ENCODE measurements around the gene NDUFA9. TPM values are rescaled to one million over a fixed set of nuclear protein-coding genes. Genes with fewer than 3 reads are reported as not detected.
A peak's percentile ranks its signal among the peaks of the same experiment; 100 is the strongest.

Gene NDUFA9
- total and polyA plus RNA-seq, 9 of the 15 experiments (the other 6 are each of a cell fraction or from before 2014, with no cell fraction given) = 54.8 to 331 (median 108) TPM

DNA sequence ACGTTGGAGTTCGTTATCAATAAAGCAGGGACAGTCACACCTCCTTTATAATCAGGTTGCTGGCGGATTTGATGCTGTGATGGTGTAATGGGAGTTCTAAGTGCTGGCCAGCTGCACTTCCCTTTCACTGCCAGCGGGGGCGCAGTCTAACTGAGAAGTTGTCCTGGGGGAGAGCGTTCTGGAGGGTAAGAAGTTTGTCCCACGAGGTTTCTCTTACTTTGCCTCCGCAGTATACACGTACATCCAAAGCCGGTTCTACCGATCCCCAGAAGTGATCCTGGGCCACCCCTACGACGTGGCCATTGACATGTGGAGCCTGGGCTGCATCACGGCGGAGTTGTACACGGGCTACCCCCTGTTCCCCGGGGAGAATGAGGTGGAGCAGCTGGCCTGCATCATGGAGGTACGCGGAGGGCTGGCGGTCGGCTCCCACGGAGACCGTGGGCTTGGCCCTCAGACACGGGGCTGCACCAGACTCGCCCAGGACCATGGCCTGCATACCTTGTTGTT is 44.2 kb upstream of the NDUFA9 start (continued):
- TF ChIP-seq, protein P1, sequence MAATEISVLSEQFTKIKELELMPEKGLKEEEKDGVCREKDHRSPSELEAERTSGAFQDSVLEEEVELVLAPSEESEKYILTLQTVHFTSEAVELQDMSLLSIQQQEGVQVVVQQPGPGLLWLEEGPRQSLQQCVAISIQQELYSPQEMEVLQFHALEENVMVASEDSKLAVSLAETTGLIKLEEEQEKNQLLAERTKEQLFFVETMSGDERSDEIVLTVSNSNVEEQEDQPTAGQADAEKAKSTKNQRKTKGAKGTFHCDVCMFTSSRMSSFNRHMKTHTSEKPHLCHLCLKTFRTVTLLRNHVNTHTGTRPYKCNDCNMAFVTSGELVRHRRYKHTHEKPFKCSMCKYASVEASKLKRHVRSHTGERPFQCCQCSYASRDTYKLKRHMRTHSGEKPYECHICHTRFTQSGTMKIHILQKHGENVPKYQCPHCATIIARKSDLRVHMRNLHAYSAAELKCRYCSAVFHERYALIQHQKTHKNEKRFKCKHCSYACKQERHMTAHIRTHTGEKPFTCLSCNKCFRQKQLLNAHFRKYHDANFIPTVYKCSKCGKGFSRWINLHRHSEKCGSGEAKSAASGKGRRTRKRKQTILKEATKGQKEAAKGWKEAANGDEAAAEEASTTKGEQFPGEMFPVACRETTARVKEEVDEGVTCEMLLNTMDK (IDR thresholded peaks at IDR 0.05; ENCODE audit: borderline replicate concordance, insufficient read depth, low read depth, low read length, poor library complexity, severe bottlenecking) = no peak
- no peak for TF ChIP-seq ERF (CRISPR knock-in tag; IDR thresholded peaks at IDR 0.05)
- TF ChIP-seq CEBPG (CRISPR knock-in tag; IDR thresholded peaks at IDR 0.05) = no peak
- TF ChIP-seq CEBPG (tag; conservative IDR thresholded peaks at IDR 0.05 in 1 of 2, IDR thresholded peaks at IDR 0.05 in 1 of 2) = no peak
- TF ChIP-seq, protein P2, sequence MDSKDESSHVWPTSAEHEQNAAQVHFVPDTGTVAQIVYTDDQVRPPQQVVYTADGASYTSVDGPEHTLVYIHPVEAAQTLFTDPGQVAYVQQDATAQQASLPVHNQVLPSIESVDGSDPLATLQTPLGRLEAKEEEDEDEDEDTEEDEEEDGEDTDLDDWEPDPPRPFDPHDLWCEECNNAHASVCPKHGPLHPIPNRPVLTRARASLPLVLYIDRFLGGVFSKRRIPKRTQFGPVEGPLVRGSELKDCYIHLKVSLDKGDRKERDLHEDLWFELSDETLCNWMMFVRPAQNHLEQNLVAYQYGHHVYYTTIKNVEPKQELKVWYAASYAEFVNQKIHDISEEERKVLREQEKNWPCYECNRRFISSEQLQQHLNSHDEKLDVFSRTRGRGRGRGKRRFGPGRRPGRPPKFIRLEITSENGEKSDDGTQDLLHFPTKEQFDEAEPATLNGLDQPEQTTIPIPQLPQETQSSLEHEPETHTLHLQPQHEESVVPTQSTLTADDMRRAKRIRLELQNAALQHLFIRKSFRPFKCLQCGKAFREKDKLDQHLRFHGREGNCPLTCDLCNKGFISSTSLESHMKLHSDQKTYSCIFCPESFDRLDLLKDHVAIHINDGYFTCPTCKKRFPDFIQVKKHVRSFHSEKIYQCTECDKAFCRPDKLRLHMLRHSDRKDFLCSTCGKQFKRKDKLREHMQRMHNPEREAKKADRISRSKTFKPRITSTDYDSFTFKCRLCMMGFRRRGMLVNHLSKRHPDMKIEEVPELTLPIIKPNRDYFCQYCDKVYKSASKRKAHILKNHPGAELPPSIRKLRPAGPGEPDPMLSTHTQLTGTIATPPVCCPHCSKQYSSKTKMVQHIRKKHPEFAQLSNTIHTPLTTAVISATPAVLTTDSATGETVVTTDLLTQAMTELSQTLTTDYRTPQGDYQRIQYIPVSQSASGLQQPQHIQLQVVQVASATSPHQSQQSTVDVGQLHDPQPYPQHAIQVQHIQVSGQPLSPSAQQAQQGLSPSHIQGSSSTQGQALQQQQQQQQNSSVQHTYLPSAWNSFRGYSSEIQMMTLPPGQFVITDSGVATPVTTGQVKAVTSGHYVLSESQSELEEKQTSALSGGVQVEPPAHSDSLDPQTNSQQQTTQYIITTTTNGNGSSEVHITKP (IDR thresholded peaks at IDR 0.05; ENCODE audit: partially characterized antibody) = peak; percentile 77
- no peak for TF ChIP-seq EHMT2 (IDR thresholded peaks at IDR 0.05)
- TF ChIP-seq, protein P3, sequence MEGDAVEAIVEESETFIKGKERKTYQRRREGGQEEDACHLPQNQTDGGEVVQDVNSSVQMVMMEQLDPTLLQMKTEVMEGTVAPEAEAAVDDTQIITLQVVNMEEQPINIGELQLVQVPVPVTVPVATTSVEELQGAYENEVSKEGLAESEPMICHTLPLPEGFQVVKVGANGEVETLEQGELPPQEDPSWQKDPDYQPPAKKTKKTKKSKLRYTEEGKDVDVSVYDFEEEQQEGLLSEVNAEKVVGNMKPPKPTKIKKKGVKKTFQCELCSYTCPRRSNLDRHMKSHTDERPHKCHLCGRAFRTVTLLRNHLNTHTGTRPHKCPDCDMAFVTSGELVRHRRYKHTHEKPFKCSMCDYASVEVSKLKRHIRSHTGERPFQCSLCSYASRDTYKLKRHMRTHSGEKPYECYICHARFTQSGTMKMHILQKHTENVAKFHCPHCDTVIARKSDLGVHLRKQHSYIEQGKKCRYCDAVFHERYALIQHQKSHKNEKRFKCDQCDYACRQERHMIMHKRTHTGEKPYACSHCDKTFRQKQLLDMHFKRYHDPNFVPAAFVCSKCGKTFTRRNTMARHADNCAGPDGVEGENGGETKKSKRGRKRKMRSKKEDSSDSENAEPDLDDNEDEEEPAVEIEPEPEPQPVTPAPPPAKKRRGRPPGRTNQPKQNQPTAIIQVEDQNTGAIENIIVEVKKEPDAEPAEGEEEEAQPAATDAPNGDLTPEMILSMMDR (IDR thresholded peaks at IDR 0.05 in 2 of 3, conservative IDR thresholded peaks at IDR 0.05 in 1 of 3; ENCODE audit: insufficient read depth in 2 of 3, low read depth in 1 of 3, low read length in 3 of 3) = peak; percentile 75 to 90 (median 75)
- TF ChIP-seq FOXA3 (CRISPR knock-in tag; conservative IDR thresholded peaks at IDR 0.05 in 1 of 2, IDR thresholded peaks at IDR 0.05 in 1 of 2) = no peak
- TF ChIP-seq FOS (IDR thresholded peaks at IDR 0.05; ENCODE audit: extremely low read depth, insufficient read length) = no peak
- no peak for TF ChIP-seq RBM15 (IDR thresholded peaks at IDR 0.05; ENCODE audit: insufficient read depth, low read length)
- no peak for TF ChIP-seq NEUROD1 (IDR thresholded peaks at IDR 0.05; ENCODE audit: borderline replicate concordance, low read depth, low read length, partially characterized antibody)
- peak; percentile 74; the same call in 1 of the 2 replicates for TF ChIP-seq EP400 (IDR thresholded peaks at IDR 0.05)
- TF ChIP-seq, protein P4, sequence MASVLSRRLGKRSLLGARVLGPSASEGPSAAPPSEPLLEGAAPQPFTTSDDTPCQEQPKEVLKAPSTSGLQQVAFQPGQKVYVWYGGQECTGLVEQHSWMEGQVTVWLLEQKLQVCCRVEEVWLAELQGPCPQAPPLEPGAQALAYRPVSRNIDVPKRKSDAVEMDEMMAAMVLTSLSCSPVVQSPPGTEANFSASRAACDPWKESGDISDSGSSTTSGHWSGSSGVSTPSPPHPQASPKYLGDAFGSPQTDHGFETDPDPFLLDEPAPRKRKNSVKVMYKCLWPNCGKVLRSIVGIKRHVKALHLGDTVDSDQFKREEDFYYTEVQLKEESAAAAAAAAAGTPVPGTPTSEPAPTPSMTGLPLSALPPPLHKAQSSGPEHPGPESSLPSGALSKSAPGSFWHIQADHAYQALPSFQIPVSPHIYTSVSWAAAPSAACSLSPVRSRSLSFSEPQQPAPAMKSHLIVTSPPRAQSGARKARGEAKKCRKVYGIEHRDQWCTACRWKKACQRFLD (CRISPR knock-in tag; IDR thresholded peaks at IDR 0.05) = no peak
- no peak for TF ChIP-seq HMG20B (CRISPR knock-in tag; IDR thresholded peaks at IDR 0.05)
- TF ChIP-seq HCFC1 (IDR thresholded peaks at IDR 0.05; ENCODE audit: low read depth, low read length) = peak; percentile 46; the same call in 1 of the 2 replicates
- TF ChIP-seq ZNF444 (CRISPR knock-in tag; IDR thresholded peaks at IDR 0.05) = no peak
- TF ChIP-seq L3MBTL2 (IDR thresholded peaks at IDR 0.05) = peak; percentile 68
- TF ChIP-seq FOXK2 (conservative IDR thresholded peaks at IDR 0.05 in 1 of 2, IDR thresholded peaks at IDR 0.05 in 1 of 2; ENCODE audit: low read depth in 2 of 2) = peak; percentile 17 to 53; a peak in 1 of 4 replicates
- no peak for TF ChIP-seq NBN (IDR thresholded peaks at IDR 0.05; ENCODE audit: low read depth)
